Kasumi-1 (cell line): Measurements from ENCODE around the gene TTLL7.
"Not testable (repeated sequence)": the region's sequence is repeated elsewhere in the genome, so short reads cannot be mapped to it uniquely, and the experiment has no call there.

Experiments
- DNase-seq, 2 experiments: peaks; one replicate each; lab custom pipeline; 2025; lab: John Stamatoyannopoulos, UW

The TTLL7 gene

DNA sequence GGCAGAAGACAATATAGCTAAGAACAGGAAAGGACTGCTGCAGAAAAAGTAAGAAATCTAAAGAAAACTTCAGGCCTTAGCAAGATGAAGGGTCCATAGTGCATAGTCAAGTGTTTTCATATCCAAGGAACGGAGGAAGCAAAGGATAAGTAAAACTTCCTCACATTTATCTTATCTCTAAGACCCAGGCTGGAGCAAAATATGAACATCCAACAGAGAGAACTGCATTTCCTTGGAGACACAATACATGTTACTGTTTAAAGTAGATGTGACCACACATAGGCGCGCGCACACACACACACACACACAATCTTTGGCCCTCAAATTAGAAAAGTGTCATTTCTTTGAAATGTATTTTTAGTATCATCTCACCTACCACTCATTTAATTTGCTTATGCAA, 66.7 kb downstream of the TTLL7 start:
- no peak for DNase-seq

GRCh38 chr1:83931658-83932253, 67.2 kb downstream of the TTLL7 start:
- peak; percentile 65 to 80 for DNase-seq

- DNase-seq, result no peak
Measured at GRCh38 chr1:83929184-83929583, 69.7 kb downstream of the TTLL7 start.

DNA sequence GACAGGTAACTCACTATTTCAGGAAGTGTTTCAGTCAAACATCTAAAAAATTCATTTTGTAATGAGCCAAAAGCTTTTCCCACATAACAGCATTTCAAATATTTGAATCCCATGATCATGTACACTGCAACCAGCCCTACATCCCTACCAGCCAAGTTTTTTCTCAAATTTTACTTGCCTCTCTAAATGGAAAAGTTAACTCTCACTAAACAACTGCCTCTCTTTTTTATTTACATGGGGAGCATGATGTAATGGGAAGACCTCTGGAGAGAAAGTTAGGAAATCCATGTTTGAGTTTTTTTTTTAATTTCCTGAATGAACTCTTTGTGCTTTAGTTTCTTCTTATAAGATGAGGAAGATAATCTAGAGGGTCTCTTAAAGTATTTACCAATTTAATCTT, 70.5 kb downstream of the TTLL7 start:
- DNase-seq, result no peak

- no peak for DNase-seq
Measured at GRCh38 chr1:83927701-83928100, 71.2 kb downstream of the TTLL7 start.

DNA sequence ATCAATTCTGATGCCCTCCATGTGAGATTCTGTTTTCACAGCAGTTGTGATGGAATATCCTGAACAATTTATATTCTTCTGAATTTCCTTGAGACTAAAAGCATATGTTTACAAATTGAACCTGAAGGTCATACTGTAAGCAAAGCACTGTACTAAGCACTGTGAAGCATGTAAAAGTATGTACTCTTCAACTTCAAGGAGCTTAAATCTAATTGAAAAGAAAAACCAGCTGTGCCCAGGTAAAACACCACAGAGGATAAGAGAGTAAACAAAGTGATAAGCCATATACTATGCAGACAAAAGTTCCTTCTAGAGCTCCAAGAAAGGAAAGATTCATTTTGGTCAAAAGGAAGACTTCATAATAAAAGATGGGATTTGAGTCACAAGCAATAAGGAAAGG, 71.9 kb downstream of the TTLL7 start:
- DNase-seq, result no peak

GRCh38 chr1:83923553-83923952, 75.4 kb downstream of the TTLL7 start:
- DNase-seq, result no peak

GRCh38 chr1:83922431-83922830, 76.5 kb downstream of the TTLL7 start:
- no peak for DNase-seq

GRCh38 chr1:83920320-83920719, 78.6 kb downstream of the TTLL7 start:
- no peak for DNase-seq

GRCh38 chr1:83919872-83920271, 79.1 kb downstream of the TTLL7 start:
- DNase-seq, result no peak

GRCh38 chr1:83918688-83919285, 80.1 kb downstream of the TTLL7 start:
- no peak for DNase-seq

GRCh38 chr1:83917959-83918358, 81.0 kb downstream of the TTLL7 start:
- no peak for DNase-seq

GRCh38 chr1:83916094-83916493, 82.8 kb downstream of the TTLL7 start:
- DNase-seq, result not testable (repeated sequence)

GRCh38 chr1:83912876-83913275, 86.1 kb downstream of the TTLL7 start:
- no peak for DNase-seq

GRCh38 chr1:83910461-83910860, 88.5 kb downstream of the TTLL7 start:
- DNase-seq, result no peak

- DNase-seq, result no peak
Measured at GRCh38 chr1:83909687-83910086, 89.2 kb downstream of the TTLL7 start.

- peak; percentile 46 to 50 for DNase-seq
Measured at GRCh38 chr1:83905315-83905907, 93.5 kb downstream of the TTLL7 start.

DNA sequence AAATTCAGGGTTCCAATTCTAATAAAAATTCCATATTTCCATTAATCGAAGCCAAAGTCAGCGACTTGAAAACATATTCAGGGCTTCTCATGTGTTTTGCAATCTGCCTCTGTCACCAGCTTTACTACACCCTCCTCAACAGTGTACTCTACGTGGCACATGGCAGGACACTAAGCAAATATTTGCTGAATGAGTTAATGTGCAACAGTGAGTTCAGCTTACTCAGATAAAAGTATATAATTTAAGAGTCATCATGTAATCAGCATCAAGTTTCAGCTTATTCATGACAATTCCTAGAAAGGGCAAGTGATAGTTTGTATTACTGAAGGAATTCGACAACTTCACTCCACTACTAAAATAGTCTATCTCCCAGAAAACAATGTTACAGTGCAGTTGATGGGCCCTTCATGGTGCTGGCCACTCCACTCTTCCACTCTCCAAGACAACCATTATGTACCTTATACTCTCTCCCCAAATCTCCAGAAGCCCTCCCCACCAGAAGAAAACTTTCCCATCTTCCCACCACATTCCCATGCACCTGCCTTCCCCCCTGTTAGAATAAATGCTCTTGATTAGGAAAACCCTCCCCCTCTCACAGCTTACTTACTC, 97.3 kb downstream of the TTLL7 start:
- no peak for DNase-seq

- DNase-seq, result no peak
Measured at GRCh38 chr1:83900524-83900923, 98.4 kb downstream of the TTLL7 start.

DNA sequence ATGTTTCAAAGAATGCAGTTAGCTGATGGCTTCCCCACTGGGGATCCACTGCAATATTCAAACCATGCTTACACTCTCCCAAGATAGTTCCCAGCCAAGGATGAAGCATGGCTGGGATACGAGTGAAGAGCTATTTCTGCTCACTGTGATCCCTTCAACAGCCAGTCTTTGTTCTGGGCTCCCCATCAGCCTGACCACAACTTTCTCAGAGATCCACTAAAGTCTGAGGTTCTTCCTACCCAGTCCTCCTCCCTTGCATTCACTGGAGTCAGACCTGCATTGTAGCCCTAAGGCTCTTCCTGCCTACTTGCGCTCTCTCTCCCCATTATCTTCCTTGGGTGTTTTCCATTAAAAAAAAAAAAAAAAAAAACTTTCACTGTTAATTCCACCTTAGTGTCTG, 101.4 kb downstream of the TTLL7 start:
- DNase-seq, result no peak

- no peak for DNase-seq
Measured at GRCh38 chr1:83896299-83896698, 102.6 kb downstream of the TTLL7 start.

DNA sequence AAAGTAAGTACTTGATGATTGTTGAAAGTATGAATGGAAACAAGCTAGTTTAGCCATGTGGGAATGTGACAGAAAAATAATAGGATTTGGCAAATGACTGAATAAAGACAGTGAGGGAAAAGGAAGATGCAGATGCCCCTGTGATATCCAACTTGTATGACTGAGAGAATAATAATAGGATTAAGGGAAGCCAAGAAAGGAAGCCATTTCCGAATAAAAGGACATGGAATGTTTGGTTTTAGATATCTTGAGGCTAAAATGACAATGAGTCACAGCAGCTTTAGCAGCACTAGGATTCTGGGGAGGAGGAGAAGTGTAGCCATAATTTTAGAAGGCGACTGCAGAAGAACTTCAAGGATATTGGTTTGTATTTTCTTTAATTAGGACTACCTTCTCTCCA, 109.2 kb downstream of the TTLL7 start:
- DNase-seq, result no peak

GRCh38 chr1:83887483-83887882, 111.4 kb downstream of the TTLL7 start:
- DNase-seq, result no peak
